GM23338 (cell line): Measurements from ENCODE around the gene MAOB. TPM values are rescaled to one million over a fixed set of nuclear protein-coding genes. Genes with fewer than 3 reads are reported as not detected.

ENCODE experiments used
- ATAC-seq: fragments of 200-7000 bp; cut with Tn5 transposase; 3 replicates; pipeline ENCODE4 v1.9.1; 2020
- DNase-seq: peaks from one replicate; pipeline ENCODE4 v3.0.0-alpha.2; 2015; ENCODE audit warnings: low spot score
- H2AFZ ChIP-seq: fragments of 200-600 bp; sonication (generic); 2 replicates; pipeline ENCODE4 v1.8.0; 2016; ENCODE audit warnings: antibody characterized with exemption, mild to moderate bottlenecking, moderate library complexity
- H3F3A ChIP-seq: fragments of 200-600 bp; sonication (generic); replicated peaks from 2 replicates; pipeline ENCODE4 v1.8.0; 2017; ENCODE audit warnings: antibody characterized with exemption, mixed run types, low read depth
- H3K27ac ChIP-seq: fragments of 200-600 bp; sonication (generic); 2 replicates; pipeline ENCODE4 v1.6.1; 2016; ENCODE audit warnings: low read depth
- H3K27me3 ChIP-seq: fragments of 200-600 bp; sonication (generic); 2 replicates; pipeline ENCODE4 v1.8.0; 2016; ENCODE audit warnings: mild to moderate bottlenecking, mixed run types, moderate library complexity; ENCODE audit not compliant: insufficient read depth
- H3K36me3 ChIP-seq: fragments of 200-600 bp; sonication (generic); 2 replicates; pipeline ENCODE4 v1.8.0; 2016; ENCODE audit warnings: mild to moderate bottlenecking; ENCODE audit not compliant: insufficient read depth
- H3K4me1 ChIP-seq: fragments of 200-600 bp; sonication (generic); 2 replicates; pipeline ENCODE4 v1.8.0; 2016; ENCODE audit warnings: mild to moderate bottlenecking, moderate library complexity; ENCODE audit not compliant: insufficient read depth
- H3K4me2 ChIP-seq: fragments of 200-600 bp; sonication (generic); 2 replicates; pipeline ENCODE4 v1.7.1; 2017; ENCODE audit warnings: mixed run types
- H3K4me3 ChIP-seq: fragments of 200-600 bp; sonication (generic); 2 replicates; pipeline ENCODE4 v1.6.1; 2016; ENCODE audit warnings: mixed run types
- H3K79me2 ChIP-seq: fragments of 200-600 bp; sonication (generic); replicated peaks from 2 replicates; pipeline ENCODE4 v1.8.0; 2017; ENCODE audit warnings: mild to moderate bottlenecking; ENCODE audit not compliant: insufficient read depth
- H3K9me2 ChIP-seq: fragments of 200-600 bp; sonication (generic); 2 replicates; pipeline ENCODE4 v1.8.0; 2017; ENCODE audit not compliant: insufficient read depth
- H4K20me1 ChIP-seq: fragments of 200-600 bp; sonication (generic); replicated peaks from 2 replicates; pipeline ENCODE4 v1.8.0; 2017; ENCODE audit warnings: mild to moderate bottlenecking; ENCODE audit not compliant: insufficient read depth
- H3K27ac Mint-ChIP-seq: 2 replicates; pipeline ENCODE4 v1.8.0; 2020; ENCODE audit warnings: inconsistent platforms, mild to moderate bottlenecking, moderate library complexity, mixed read lengths
- H3K27me3 Mint-ChIP-seq: 3 replicates; pipeline ENCODE4 v1.8.0; 2022; ENCODE audit warnings: low read depth, mild to moderate bottlenecking, moderate library complexity, mixed read lengths, inconsistent platforms; ENCODE audit not compliant: insufficient read depth, poor library complexity
- H3K36me3 Mint-ChIP-seq: 3 replicates; pipeline ENCODE4 v1.8.0; 2021; ENCODE audit warnings: low read depth, mild to moderate bottlenecking, inconsistent platforms, moderate library complexity, mixed read lengths
- H3K4me1 Mint-ChIP-seq: 3 replicates; pipeline ENCODE4 v1.8.0; 2020; ENCODE audit warnings: mild to moderate bottlenecking, inconsistent platforms, mixed read lengths
- H3K4me3 Mint-ChIP-seq: 3 replicates; pipeline ENCODE4 v1.8.0; 2021; ENCODE audit warnings: moderate library complexity, mild to moderate bottlenecking, inconsistent platforms, mixed read lengths
- H3K9me3 Mint-ChIP-seq: 3 replicates; pipeline ENCODE4 v1.8.0; 2020; ENCODE audit warnings: moderate library complexity, mild to moderate bottlenecking, inconsistent platforms, mixed read lengths
- CREB1 ChIP-seq: fragments of 250-450 bp; sonication (Bioruptor Pico); IDR thresholded peaks from 2 replicates; pipeline ENCODE4 v1.5.0; 2020; ENCODE audit warnings: low read depth, mild to moderate bottlenecking, moderate library complexity
- EZH2 ChIP-seq: fragments of 200-600 bp; sonication (generic); IDR thresholded peaks from one replicate; pipeline ENCODE4 v1.8.0; 2017; ENCODE audit warnings: antibody characterized with exemption, mild to moderate bottlenecking, low read depth; ENCODE audit not compliant: unreplicated experiment
- JUNB ChIP-seq: IDR thresholded peaks from one replicate; pipeline ENCODE4 v1.6.1; 2016; ENCODE audit warnings: antibody characterized with exemption; ENCODE audit not compliant: unreplicated experiment
- POLR2AphosphoS5 ChIP-seq: IDR thresholded peaks from 2 replicates; pipeline ENCODE4 v1.6.1; 2016; ENCODE audit warnings: antibody characterized with exemption, low read depth
- ZNF114 ChIP-seq: fragments of 250-450 bp; sonication (Bioruptor Pico); IDR thresholded peaks from 2 replicates; pipeline ENCODE4 v1.5.0; 2020; ENCODE audit warnings: mild to moderate bottlenecking, moderate library complexity
- ZNF331 ChIP-seq: fragments of 250-450 bp; sonication (Bioruptor Pico); IDR thresholded peaks from 2 replicates; pipeline ENCODE4 v1.5.0; 2020; ENCODE audit warnings: low read depth, mild to moderate bottlenecking, moderate library complexity
- polyA plus RNA-seq: library from polyadenylated mRNA; unstranded; fragments of >200 nt; fragmentation: Nextera tagmentation; extraction: Ambion mirVana; gene quantifications from 2 replicates; pipeline ENCODE4 v1.2.1, GENCODE V29; 2016
- total RNA-seq: library from RNA; depleted of rRNA; stranded (reverse); fragments of >200 nt; shearing (Covaris generic); gene quantifications from 2 replicates; pipeline ENCODE4 v1.2.3, GENCODE V29; 2014
- TF ChIP-seq, protein P1 (sequence below): IDR thresholded peaks from one replicate; pipeline ENCODE4 v1.6.1; 2018; ENCODE audit warnings: antibody characterized with exemption; ENCODE audit not compliant: unreplicated experiment
- TF ChIP-seq, protein P2 (sequence below): fragments of 250-450 bp; sonication (Bioruptor Pico); IDR thresholded peaks from 2 replicates; pipeline ENCODE4 v1.5.0; 2020; ENCODE audit warnings: mild to moderate bottlenecking, moderate library complexity

Gene MAOB
- total and polyA plus RNA-seq, 2 experiments from 2014 or later = 1.0 to 1.3 TPM

DNA sequence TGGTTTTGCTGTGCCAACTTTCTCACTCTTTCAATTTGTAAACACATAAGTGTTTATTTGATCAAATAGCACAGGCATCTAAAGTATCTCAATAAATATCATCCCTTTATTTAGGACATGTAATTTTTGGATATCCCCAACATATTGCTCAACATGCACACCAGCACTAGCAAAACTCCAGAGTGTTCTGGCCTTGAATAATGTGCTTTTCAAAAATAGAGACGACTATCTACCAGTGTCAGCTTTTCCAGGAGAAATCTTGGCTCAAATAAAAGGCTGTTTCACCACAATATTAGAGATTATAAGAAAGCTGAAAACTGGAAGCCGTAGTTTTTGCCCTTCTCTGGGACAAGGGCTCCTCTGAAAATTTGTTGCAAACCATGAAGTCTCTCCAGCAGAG is 67.0 kb downstream of the MAOB start:
- Mint-ChIP-seq H3K27ac (no peak overlapping the region), H3K27me3 (peaks cover 1% of the 10 kb centered on the region), H3K4me1 (no peaks in the 10 kb centered on the region), H3K9me3 (no peaks in the 10 kb centered on the region), H3K36me3 (no peaks in the 10 kb centered on the region), H3K4me3 (no peak overlapping the region)
- H4K20me1 ChIP-seq = no peaks in the 10 kb centered on the region
- no peaks in the 10 kb centered on the region for H3F3A ChIP-seq
- no peak overlapping the region for H2AFZ ChIP-seq
- ATAC-seq (no peak), DNase-seq (no peak)
- H3K79me2 ChIP-seq = no peaks in the 10 kb centered on the region
- no peaks in the 10 kb centered on the region for H3K36me3 ChIP-seq
- TF ChIP-seq ZNF114 (CRISPR knock-in tag) (no peak), POLR2AphosphoS5 (no peak), ZNF331 (CRISPR knock-in tag) (no peak), JUNB (no peak), EZH2 (no peak), CREB1 (CRISPR knock-in tag) (no peak)
- TF ChIP-seq, protein P1, sequence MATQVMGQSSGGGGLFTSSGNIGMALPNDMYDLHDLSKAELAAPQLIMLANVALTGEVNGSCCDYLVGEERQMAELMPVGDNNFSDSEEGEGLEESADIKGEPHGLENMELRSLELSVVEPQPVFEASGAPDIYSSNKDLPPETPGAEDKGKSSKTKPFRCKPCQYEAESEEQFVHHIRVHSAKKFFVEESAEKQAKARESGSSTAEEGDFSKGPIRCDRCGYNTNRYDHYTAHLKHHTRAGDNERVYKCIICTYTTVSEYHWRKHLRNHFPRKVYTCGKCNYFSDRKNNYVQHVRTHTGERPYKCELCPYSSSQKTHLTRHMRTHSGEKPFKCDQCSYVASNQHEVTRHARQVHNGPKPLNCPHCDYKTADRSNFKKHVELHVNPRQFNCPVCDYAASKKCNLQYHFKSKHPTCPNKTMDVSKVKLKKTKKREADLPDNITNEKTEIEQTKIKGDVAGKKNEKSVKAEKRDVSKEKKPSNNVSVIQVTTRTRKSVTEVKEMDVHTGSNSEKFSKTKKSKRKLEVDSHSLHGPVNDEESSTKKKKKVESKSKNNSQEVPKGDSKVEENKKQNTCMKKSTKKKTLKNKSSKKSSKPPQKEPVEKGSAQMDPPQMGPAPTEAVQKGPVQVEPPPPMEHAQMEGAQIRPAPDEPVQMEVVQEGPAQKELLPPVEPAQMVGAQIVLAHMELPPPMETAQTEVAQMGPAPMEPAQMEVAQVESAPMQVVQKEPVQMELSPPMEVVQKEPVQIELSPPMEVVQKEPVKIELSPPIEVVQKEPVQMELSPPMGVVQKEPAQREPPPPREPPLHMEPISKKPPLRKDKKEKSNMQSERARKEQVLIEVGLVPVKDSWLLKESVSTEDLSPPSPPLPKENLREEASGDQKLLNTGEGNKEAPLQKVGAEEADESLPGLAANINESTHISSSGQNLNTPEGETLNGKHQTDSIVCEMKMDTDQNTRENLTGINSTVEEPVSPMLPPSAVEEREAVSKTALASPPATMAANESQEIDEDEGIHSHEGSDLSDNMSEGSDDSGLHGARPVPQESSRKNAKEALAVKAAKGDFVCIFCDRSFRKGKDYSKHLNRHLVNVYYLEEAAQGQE = no peak
- TF ChIP-seq, protein P2, sequence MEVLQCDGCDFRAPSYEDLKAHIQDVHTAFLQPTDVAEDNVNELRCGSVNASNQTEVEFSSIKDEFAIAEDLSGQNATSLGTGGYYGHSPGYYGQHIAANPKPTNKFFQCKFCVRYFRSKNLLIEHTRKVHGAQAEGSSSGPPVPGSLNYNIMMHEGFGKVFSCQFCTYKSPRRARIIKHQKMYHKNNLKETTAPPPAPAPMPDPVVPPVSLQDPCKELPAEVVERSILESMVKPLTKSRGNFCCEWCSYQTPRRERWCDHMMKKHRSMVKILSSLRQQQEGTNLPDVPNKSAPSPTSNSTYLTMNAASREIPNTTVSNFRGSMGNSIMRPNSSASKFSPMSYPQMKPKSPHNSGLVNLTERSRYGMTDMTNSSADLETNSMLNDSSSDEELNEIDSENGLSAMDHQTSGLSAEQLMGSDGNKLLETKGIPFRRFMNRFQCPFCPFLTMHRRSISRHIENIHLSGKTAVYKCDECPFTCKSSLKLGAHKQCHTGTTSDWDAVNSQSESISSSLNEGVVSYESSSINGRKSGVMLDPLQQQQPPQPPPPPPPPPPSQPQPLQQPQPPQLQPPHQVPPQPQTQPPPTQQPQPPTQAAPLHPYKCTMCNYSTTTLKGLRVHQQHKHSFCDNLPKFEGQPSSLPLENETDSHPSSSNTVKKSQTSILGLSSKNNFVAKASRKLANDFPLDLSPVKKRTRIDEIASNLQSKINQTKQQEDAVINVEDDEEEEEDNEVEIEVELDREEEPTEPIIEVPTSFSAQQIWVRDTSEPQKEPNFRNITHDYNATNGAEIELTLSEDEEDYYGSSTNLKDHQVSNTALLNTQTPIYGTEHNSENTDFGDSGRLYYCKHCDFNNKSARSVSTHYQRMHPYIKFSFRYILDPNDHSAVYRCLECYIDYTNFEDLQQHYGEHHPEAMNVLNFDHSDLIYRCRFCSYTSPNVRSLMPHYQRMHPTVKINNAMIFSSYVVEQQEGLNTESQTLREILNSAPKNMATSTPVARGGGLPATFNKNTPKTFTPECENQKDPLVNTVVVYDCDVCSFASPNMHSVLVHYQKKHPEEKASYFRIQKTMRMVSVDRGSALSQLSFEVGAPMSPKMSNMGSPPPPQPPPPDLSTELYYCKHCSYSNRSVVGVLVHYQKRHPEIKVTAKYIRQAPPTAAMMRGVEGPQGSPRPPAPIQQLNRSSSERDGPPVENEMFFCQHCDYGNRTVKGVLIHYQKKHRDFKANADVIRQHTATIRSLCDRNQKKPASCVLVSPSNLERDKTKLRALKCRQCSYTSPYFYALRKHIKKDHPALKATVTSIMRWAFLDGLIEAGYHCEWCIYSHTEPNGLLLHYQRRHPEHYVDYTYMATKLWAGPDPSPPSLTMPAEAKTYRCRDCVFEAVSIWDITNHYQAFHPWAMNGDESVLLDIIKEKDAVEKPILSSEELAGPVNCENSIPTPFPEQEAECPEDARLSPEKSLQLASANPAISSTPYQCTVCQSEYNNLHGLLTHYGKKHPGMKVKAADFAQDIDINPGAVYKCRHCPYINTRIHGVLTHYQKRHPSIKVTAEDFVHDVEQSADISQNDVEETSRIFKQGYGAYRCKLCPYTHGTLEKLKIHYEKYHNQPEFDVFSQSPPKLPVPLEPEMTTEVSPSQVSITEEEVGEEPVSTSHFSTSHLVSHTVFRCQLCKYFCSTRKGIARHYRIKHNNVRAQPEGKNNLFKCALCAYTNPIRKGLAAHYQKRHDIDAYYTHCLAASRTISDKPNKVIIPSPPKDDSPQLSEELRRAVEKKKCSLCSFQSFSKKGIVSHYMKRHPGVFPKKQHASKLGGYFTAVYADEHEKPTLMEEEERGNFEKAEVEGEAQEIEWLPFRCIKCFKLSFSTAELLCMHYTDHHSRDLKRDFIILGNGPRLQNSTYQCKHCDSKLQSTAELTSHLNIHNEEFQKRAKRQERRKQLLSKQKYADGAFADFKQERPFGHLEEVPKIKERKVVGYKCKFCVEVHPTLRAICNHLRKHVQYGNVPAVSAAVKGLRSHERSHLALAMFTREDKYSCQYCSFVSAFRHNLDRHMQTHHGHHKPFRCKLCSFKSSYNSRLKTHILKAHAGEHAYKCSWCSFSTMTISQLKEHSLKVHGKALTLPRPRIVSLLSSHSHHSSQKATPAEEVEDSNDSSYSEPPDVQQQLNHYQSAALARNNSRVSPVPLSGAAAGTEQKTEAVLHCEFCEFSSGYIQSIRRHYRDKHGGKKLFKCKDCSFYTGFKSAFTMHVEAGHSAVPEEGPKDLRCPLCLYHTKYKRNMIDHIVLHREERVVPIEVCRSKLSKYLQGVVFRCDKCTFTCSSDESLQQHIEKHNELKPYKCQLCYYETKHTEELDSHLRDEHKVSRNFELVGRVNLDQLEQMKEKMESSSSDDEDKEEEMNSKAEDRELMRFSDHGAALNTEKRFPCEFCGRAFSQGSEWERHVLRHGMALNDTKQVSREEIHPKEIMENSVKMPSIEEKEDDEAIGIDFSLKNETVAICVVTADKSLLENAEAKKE (CRISPR knock-in tag) = no peak
- no peaks in the 10 kb centered on the region for H3K4me1 ChIP-seq
- no peaks in the 10 kb centered on the region for H3K27me3 ChIP-seq
- no peaks in the 10 kb centered on the region for H3K9me2 ChIP-seq
- no peak overlapping the region for H3K27ac ChIP-seq
- H3K4me3 ChIP-seq = no peak overlapping the region
- H3K4me2 ChIP-seq = no peak overlapping the region
